DOHH2 (cell line): ENCODE results near the gene ANAPC2.

Experiments used
- EZH2phosphoT487 ChIP-seq: fragments of 200-600 bp; sonication (generic); IDR thresholded peaks from 2 replicates; pipeline ENCODE4 v1.6.1; 2017; ENCODE audit warnings: borderline replicate concordance, mild to moderate bottlenecking, antibody characterized with exemption, low read length, moderate library complexity, mixed read lengths
- TF ChIP-seq, protein P1 (sequence below): fragments of 200-600 bp; sonication (generic); IDR thresholded peaks from one replicate; pipeline ENCODE4 v1.5.1; 2014; ENCODE audit warnings: antibody characterized with exemption, mild to moderate bottlenecking, low read depth, low read length; ENCODE audit not compliant: poor library complexity, severe bottlenecking

DNA sequence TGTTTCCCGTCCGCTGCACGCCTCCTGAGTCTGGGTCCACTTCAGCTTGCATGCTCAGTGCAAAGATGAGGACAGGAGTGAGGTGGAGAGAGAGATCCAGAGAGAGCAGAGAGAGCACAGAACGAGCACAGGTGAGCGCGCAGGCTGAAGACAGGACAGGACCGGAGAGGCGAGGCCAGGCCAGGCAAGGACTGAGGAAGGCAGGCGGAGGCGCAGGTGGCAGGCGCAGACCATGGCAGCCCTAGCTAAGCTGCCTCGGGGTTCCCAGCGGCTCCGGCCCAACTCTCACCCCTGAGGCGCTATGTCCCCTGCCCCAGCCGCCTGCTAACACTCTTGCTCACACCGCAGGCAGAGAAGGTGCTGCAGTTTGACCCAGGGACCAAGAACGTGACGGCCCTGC lies 39.7 kb downstream of the ANAPC2 start:
- TF ChIP-seq, protein P1, sequence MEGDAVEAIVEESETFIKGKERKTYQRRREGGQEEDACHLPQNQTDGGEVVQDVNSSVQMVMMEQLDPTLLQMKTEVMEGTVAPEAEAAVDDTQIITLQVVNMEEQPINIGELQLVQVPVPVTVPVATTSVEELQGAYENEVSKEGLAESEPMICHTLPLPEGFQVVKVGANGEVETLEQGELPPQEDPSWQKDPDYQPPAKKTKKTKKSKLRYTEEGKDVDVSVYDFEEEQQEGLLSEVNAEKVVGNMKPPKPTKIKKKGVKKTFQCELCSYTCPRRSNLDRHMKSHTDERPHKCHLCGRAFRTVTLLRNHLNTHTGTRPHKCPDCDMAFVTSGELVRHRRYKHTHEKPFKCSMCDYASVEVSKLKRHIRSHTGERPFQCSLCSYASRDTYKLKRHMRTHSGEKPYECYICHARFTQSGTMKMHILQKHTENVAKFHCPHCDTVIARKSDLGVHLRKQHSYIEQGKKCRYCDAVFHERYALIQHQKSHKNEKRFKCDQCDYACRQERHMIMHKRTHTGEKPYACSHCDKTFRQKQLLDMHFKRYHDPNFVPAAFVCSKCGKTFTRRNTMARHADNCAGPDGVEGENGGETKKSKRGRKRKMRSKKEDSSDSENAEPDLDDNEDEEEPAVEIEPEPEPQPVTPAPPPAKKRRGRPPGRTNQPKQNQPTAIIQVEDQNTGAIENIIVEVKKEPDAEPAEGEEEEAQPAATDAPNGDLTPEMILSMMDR: no peak
- TF ChIP-seq EZH2phosphoT487: no peak
